H1 (cell line): ENCODE data around the gene C4orf46. TPM values are rescaled to one million over a fixed set of nuclear protein-coding genes. Genes with fewer than 3 reads are reported as not detected.
A peak's percentile ranks its signal among the peaks of the same experiment; 100 is the strongest.

ENCODE experiments used
- CHD2 ChIP-seq: IDR thresholded peaks from 2 replicates; pipeline ENCODE4 v1.6.1; 2012; ENCODE audit warnings: low read length, improper control_type of control experiment
- CTBP2 ChIP-seq: IDR thresholded peaks from 2 replicates; pipeline ENCODE4 v1.7.0; 2011; ENCODE audit warnings: borderline replicate concordance, mild to moderate bottlenecking, moderate library complexity, mixed read lengths, low read length; ENCODE audit not compliant: insufficient read depth, insufficient read length
- EP300 ChIP-seq, 2 experiments: IDR thresholded peaks; 1 replicate in 1 of 2; 2 replicates in 1 of 2; pipeline ENCODE4 v1.6.1; 2011 to 2012; ENCODE audit warnings: low read depth in 2 of 2, low read length in 2 of 2, mild to moderate bottlenecking in 2 of 2, borderline replicate concordance in 1 of 2, inconsistent platforms in 1 of 2, moderate library complexity in 1 of 2
- GTF2F1 ChIP-seq: IDR thresholded peaks from 2 replicates; pipeline ENCODE4 v1.6.1; 2012; ENCODE audit warnings: low read depth, low read length, improper control_type of control experiment, borderline replicate concordance
- HDAC2 ChIP-seq, 2 experiments: fragments of 300-600 bp in 1 of 2; sonication (generic) in 1 of 2; IDR thresholded peaks; 2 replicates each; pipeline ENCODE4 v1.6.1; 2011 to 2012; ENCODE audit warnings: low read depth in 2 of 2, low read length in 2 of 2, mild to moderate bottlenecking in 2 of 2, moderate library complexity in 2 of 2, borderline replicate concordance in 1 of 2, inconsistent platforms in 1 of 2
- JUND ChIP-seq: IDR thresholded peaks from 2 replicates; pipeline ENCODE4 v1.6.1; 2011; ENCODE audit warnings: mild to moderate bottlenecking, improper control_type of control experiment, low read length
- KDM4A ChIP-seq: IDR thresholded peaks from one replicate; pipeline ENCODE4 v1.7.1; 2012; ENCODE audit warnings: low read depth, mild to moderate bottlenecking, moderate library complexity, low read length, inconsistent platforms; ENCODE audit not compliant: severe bottlenecking
- NANOG ChIP-seq: IDR thresholded peaks from 2 replicates; pipeline ENCODE4 v1.6.1; 2011; ENCODE audit warnings: low read length, low read depth, mild to moderate bottlenecking, inconsistent platforms; ENCODE audit not compliant: insufficient read depth, poor library complexity, severe bottlenecking
- NRF1 ChIP-seq: IDR thresholded peaks from 2 replicates; pipeline ENCODE4 v1.6.1; 2011; ENCODE audit warnings: mild to moderate bottlenecking, low read depth, low read length, improper control_type of control experiment
- PHF8 ChIP-seq: fragments of 200-600 bp; sonication (generic); conservative IDR thresholded peaks from 2 replicates; pipeline ENCODE4 v1.7.1; 2012; ENCODE audit warnings: low read depth, mild to moderate bottlenecking, inconsistent platforms, low read length, moderate library complexity
- POLR2A ChIP-seq, 2 experiments: IDR thresholded peaks; 1 replicate in 1 of 2; 2 replicates in 1 of 2; pipeline ENCODE4 v1.6.1; 2011; ENCODE audit warnings: low read depth in 2 of 2, low read length in 2 of 2, mild to moderate bottlenecking in 2 of 2; ENCODE audit errors: control extremely low read depth in 1 of 2
- POLR2AphosphoS5 ChIP-seq: IDR thresholded peaks from 2 replicates; pipeline ENCODE4 v1.6.1; 2011; ENCODE audit warnings: low read depth, low read length
- RFX5 ChIP-seq: IDR thresholded peaks from 2 replicates; pipeline ENCODE4 v1.6.1; 2011; ENCODE audit warnings: low read depth, low read length, improper control_type of control experiment, borderline replicate concordance
- RNF2 ChIP-seq: fragments of 200-900, 300-1000 bp; sonication (generic); IDR thresholded peaks from 2 replicates; pipeline ENCODE4 v1.7.1; 2016; ENCODE audit warnings: borderline replicate concordance, low read depth, mild to moderate bottlenecking, antibody characterized with exemption, low read length; ENCODE audit not compliant: poor library complexity, severe bottlenecking; ENCODE audit errors: missing control alignments
- RXRA ChIP-seq: IDR thresholded peaks from 2 replicates; pipeline ENCODE4 v1.6.1; 2011; ENCODE audit warnings: low read depth, mild to moderate bottlenecking, low read length, moderate library complexity; ENCODE audit not compliant: insufficient read depth
- SRF ChIP-seq: IDR thresholded peaks from 2 replicates; pipeline ENCODE4 v1.6.1; 2011; ENCODE audit warnings: mild to moderate bottlenecking, low read depth, low read length, moderate library complexity
- TAF1 ChIP-seq: IDR thresholded peaks from 2 replicates; pipeline ENCODE4 v1.6.1; 2011; ENCODE audit warnings: mild to moderate bottlenecking, low read depth, low read length
- TAF7 ChIP-seq: optimal IDR thresholded peaks from 2 replicates; pipeline ENCODE3; 2011; ENCODE audit warnings: low read depth, mild to moderate bottlenecking, inconsistent platforms, low read length, moderate library complexity, borderline replicate concordance
- polyA plus RNA-seq, 7 experiments: library from polyadenylated mRNA; depleted of rRNA in 3 of 7; stranded (reverse) in 5 of 7; unstranded in 2 of 7; fragments of >200 nt in 5 of 7; fragments of 200-250 nt in 2 of 7; gene quantifications; 1 replicate in 5 of 7; 2 replicates in 1 of 7; 4 replicates in 1 of 7; pipeline versions ENCODE4 v1.2.1 to v1.2.3, GENCODE V29; 2011 to 2013; ENCODE audit warnings: missing spikeins in 2 of 7, mixed read lengths in 2 of 7
- total RNA-seq: library from RNA; stranded (reverse); fragmentation: NEBNext Ultra II Directional; extraction: Animal tissue kit (Norgen Biotek cat#: 25700); gene quantifications from 2 replicates; pipeline ENCODE4 v1.2.1, GENCODE V29; 2021

Gene C4orf46
- total and polyA plus RNA-seq, 2 of the 8 experiments (the other 6 are each of a cell fraction or from before 2014, with no cell fraction given): 19.8 to 28.6 TPM

- no peak for TF ChIP-seq GTF2F1
- TF ChIP-seq PHF8: peak; percentile 48
- TF ChIP-seq RXRA: 0 out of 2 replicates have a peak, but pooled peaks have one; percentile 11
- peak; percentile 59 for TF ChIP-seq KDM4A
- TF ChIP-seq POLR2AphosphoS5: 0 out of 2 replicates have a peak, but pooled peaks have one; percentile 70
- TF ChIP-seq RNF2: no peak
- TF ChIP-seq SRF: peak; percentile 41; the same call in 1 of the 2 replicates
- peak; percentile 81 for TF ChIP-seq NRF1
- TF ChIP-seq CTBP2: peak; percentile 24
- TF ChIP-seq JUND: peak; percentile 96
- TF ChIP-seq EP300 (IDR thresholded peaks at IDR 0.05; ENCODE audit: borderline replicate concordance in 1 of 2, low read depth in 2 of 2, low read length in 2 of 2): peak in 1 of 2 experiments; percentile 44; a peak in 1 of 3 replicates
- TF ChIP-seq POLR2A (IDR thresholded peaks at IDR 0.05; ENCODE audit: control extremely low read depth in 1 of 2, low read depth in 2 of 2, low read length in 2 of 2): peak in 1 of 2 experiments; percentile 65; a peak in 2 of 3 replicates
- no peak for TF ChIP-seq RFX5
- TF ChIP-seq NANOG: no peak
- TF ChIP-seq TAF7: no peak
- TF ChIP-seq TAF1: peak; percentile 73; the same call in 1 of the 2 replicates
- TF ChIP-seq CHD2: peak; percentile 88
- peak; percentile 37 to 78; a peak in 2 of 4 replicates for TF ChIP-seq HDAC2 (IDR thresholded peaks at IDR 0.05; ENCODE audit: borderline replicate concordance in 1 of 2, low read depth in 2 of 2, low read length in 2 of 2)
These were observed 474 bp upstream of the C4orf46 start, which contains the start of gene ETFDH (continued) for GRCh38 chr4:158671915-158672806.
